HG03354 (cell line): ENCODE results near the gene IKBKE.

Experiments
- ATAC-seq: cut with Tn5 transposase; IDR thresholded peaks from one replicate; pipeline ENCODE4 v1.9.1; 2021; ENCODE audit warnings: mild to moderate bottlenecking; ENCODE audit not compliant: unreplicated experiment, poor library complexity, severe bottlenecking

IKBKE gene

DNA sequence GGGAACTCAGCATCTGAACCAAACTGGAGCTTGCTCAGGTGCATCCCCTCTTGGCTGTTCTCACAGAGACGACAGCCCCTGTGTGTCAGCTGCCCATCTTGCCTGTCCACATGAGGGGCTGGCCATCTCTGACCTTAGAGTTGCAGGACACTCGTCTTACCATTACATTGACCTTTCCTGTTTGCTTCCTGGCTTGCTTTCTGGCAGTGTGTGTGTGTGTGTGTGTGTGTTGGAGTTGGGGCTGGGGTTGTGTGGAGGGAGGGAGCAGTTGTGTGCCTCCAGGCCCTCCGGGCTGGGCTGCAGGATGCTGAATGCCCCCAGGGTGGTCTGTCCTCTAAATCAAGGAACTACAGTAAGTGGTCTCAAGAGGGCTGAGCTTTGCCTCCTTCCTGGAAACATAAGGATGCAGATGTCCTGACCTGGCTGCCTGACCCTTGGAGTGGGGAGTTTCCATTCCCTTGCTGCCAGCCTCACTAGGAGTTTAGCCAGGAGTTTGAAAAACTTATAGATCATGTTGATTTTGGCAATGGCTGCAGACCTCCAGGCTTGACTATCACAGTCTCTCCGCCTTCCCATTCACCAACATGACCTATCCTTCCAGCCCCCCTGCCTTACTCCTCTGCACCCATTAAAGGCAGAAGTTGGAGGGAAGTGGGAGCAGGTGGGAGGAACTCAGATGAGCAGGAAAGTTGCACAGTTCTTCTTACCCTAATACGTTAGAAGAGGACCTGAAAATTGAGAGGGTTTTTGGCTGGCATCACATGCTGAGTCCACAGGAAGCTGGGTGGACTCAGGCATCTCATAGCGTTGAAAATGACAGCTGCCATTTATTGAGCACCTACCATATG is 56.0 kb downstream of the IKBKE start:
- ATAC-seq = no peak

DNA sequence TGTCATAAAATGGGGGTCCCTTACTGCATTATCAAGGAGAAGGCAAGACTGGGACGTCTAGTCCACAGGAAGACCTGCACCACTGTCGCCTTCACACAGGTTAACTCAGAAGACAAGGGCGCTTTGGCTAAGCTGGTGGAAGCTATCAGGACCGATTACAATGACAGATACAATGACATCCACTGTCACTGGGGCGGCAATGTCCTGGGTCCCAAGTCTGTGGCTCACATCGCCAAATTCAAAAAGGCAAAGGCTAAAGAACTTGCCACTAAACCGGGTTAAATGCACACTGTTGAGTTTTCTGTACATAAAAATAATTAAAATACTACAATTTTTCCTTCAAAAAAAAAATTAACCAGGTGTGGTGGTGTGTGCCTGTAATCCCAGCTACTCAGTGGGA is 59.1 kb downstream of the IKBKE start:
- no peak for ATAC-seq

DNA sequence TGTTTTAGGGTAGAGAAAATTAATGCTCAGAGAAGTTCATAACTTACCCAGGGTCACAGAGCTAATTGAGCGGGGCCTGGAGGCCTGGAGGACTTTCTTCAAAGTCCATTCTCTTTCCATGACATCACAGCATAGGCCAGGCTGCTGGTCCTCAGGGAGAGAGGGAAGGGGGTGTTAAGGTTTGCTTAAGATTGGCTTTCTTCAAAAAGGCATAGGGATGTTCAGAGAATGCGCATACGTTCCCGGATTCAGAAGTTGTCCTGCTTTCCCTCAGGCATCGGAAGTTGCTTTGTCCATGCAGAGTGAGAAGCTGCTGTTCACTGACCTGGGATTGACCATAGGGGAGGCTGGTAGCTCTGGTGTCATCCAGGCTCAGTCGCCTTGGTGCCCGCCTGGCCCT is 62.1 kb downstream of the IKBKE start:
- no peak for ATAC-seq

DNA sequence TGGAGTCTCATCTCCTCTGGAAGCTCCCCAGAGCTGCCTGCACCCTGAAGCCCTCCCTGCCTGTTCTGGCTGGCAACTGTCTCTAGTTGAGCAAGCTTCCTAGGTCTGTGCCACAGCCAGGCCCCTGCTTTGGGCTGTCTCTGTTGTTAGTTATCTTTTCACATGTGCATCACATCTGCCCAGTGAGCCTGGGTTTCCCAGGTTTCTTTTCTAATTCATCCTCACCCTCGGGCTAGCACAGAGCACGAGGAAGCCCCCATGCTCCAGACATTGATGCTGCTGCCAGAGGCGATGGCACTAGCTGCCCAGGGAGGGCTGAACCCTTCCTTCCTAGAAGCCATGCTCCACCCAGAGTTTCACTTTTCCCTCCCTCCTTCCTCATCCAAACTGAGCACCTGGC is 64.3 kb downstream of the IKBKE start:
- no peak for ATAC-seq

DNA sequence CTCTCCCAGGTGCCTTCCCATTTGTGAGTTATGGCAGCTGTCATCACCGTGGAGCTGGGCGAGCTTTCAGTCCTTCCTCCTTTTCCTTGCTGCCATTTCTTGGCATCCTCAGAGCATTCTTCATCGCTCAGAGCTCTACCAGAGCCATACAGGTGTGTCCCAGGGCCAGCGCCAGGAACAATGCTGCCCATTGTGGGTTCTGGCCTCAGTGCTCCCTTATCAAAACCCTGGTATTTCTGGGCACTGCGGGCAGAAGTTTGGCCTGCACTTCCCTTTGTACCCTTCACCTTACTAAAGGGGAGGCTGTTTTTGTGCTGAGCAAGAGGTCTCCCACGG is 65.5 kb downstream of the IKBKE start:
- no peak for ATAC-seq

DNA sequence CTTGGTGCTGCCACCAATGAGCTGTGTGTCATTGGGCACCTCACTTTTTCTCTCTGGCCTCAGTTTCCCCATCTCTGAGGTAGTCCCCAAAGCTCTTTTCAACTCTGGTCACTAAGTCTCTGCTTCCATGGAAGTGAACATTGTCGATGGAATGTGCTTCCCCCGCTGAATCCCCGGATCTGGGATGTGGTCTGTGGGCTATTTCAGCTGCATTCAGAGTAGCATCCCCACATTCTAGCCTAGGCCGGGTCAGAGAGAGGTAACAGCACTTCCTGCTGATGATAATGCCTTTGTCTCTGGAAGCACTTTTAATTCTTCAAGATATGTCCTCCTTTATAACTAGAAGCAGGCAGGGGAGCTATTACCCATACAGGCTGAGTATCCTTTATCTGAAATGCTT is 66.9 kb downstream of the IKBKE start:
- ATAC-seq = no peak

DNA sequence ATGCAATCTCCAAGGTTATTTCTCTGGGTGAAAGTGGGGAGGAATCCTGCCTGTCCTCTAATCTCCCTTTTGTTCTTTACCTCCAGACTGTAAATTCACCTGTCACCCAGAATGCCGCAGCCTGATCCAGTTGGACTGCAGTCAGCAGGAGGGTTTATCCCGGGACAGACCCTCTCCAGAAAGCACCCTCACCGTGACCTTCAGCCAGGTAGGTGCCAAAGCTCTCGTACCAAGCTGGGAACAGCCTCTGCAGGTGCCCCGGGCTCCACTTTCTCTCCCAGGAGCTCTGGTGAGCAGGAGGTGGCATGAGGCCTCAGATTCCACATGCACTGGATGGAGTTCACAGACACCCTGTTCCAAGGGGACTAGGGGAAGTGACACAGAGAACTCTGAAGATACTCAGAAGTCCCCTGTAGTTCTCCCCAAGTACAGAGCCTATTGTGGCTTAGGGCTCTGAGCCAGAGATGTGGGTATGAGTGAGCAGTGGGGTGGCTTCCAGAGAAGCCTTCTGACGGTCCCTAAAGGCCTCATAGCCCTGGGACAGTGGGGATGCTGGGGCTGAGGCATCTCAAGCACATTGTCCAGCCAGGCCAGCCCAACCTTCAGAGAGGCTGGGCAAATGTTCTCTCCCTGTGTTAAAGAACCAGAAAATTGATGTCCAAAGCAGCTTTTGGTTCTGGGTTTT is 68.0 kb downstream of the IKBKE start:
- ATAC-seq = no peak

DNA sequence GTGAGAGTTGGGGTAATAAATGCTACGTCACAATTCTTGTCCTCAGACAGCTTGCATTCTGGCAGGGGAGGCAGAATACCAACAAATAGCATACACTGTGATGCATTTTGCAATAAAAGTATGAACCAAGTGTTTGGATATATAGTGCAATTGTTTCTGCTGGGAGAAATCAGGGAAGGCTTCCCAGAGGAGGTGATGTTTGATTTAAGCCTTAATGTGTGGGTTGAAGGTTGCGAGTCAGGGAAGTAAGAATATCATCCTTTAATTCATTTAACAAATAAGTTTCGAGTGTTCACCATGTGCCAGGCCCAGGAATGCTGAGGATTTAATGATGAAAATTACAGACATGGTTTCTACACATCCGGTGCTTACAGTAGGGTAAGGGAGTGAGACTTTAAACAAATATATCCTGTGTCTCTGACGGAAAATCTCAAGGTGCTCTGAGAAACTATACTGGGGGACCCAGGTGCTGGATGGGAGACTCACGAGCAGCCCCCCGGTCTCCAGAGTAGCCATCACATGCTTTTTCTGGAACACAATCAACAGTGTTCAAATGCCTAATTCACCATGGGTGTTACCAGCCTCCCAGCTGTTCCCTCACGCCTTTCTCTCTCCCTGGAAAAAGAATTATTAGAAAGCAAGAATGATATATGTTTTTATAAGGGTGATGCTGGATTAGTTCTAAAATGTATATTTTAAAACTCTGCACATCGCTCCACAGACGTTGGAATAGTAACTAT is 68.8 kb downstream of the IKBKE start:
- ATAC-seq = no peak

DNA sequence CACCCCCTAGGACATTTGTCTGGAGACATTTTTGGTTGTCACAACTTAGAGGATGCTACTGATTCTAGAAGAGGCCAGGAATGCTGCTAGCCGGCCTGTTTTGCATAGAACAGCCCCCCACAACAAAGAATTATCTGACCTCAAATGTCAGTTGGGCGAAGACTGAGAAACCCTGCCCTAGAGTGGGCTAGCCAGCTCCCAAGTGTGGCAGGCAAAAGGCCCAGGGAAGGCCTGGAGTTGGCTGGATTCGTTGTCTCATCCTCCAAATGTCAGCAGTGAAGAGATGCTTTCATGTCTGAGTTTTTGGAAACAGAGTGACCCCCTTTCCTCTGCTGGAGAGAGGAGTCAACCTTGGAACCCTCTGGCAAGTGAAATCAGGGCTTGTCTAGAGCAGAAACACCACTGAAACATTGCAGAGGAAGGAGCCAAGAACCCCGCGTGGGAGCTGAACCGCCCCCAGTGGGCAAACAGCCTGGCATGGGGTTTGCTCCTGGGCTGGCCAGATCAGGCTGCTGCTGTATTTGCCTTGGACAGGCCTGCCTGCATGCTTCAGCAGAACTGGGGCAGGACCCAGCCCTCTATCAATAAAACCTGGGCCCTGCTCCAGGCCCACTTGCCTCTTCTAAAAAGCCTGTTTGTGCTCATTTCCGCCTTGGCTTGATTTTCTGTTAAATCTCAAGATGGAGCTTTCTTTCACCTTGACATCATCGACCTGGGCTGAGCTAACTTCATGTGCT is 69.9 kb downstream of the IKBKE start:
- no peak for ATAC-seq

DNA sequence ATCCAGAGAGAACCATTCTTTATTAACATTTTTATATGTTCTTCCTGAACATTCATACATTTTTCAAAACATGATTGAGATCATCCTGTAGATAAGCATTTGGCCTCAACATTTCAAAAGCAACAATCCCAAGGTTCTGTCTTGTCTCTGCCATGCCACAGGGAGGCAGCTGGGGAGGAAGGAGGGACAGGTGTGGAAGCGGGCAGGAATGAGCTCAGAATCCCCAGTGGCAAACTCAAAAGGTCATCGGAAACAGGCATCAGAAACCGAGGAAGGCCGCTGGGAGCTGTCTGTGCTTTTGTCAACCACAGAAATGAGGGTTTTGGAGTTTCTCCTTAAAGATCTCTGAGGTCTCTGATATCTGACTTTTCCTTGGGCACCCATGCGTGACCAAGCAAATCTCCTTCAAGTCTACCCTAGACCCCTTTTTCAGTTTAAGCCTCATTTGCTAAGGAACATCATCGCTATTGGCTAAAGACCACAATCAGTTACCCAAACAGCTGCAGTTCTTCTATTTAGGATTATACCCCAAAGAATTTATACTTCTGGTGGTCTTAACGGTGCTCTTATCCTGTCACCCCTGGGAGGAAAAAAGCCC is 71.1 kb downstream of the IKBKE start:
- no peak for ATAC-seq

DNA sequence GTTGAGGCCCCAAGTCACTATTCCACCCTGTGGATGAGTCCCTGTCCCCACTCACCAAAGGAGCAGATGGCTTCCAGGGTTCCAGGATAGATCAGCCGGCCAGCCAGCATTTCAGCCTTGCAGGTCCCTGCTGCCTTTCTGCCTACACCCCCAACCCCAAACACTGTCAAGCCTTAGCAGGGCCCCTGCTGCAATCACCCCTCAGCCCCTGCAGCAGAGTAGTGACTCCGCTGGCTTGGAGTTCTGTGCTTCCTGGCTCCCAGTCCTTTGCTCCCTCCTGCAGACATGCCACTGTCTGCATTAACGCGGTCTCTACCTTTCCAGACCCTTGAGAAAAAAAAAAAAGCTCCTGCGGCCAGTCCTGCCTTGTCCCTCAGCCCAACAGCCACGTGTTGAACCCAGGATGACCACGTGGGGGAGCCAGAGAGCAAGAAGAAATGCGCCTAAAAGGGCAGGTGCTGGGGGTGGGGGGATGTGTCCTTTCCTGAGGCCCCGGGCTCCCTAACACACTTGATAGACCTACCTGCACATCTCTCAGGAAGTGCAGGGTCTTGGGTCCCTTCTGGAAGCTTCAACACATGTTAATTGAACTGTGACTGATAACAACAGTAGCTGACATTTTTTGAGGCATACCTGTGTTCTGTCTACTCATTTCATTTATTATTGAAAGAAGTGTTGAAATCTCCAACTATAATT is 74.4 kb downstream of the IKBKE start:
- ATAC-seq = no peak

DNA sequence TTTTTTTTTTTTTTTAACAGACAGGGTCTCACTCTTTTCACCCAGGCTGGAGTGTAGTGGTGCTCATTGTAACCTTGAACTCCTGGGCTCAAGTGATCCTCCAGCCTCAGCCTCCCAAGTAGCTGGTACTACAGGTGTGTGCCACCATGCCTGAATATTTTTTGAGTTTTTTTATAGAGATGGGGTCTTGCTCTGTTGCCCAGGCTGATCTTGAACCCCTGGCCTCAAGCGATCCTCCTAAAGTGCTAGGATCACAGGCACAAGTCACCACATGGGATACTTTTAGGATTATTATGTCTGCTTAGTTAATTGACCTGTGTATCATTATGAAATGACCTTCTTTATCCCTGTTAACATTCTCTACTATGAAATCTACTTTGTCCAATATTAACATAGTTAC is 75.1 kb downstream of the IKBKE start:
- no peak for ATAC-seq
